ENCODE data around the gene RBM18.

- TF ChIP-seq CTCF (IDR thresholded peaks at IDR 0.05) (no peak), POLR2A (IDR thresholded peaks at IDR 0.05) (no peak)
Measured at GRCh38 chr9:122286764-122287163, 22.1 kb upstream of the RBM18 start.
